Measurements from ENCODE around the gene SERF2.
"Not testable (repeated sequence)": the region's sequence is repeated elsewhere in the genome, so short reads cannot be mapped to it uniquely, and the experiment has no call there.

The SERF2 gene

DNA sequence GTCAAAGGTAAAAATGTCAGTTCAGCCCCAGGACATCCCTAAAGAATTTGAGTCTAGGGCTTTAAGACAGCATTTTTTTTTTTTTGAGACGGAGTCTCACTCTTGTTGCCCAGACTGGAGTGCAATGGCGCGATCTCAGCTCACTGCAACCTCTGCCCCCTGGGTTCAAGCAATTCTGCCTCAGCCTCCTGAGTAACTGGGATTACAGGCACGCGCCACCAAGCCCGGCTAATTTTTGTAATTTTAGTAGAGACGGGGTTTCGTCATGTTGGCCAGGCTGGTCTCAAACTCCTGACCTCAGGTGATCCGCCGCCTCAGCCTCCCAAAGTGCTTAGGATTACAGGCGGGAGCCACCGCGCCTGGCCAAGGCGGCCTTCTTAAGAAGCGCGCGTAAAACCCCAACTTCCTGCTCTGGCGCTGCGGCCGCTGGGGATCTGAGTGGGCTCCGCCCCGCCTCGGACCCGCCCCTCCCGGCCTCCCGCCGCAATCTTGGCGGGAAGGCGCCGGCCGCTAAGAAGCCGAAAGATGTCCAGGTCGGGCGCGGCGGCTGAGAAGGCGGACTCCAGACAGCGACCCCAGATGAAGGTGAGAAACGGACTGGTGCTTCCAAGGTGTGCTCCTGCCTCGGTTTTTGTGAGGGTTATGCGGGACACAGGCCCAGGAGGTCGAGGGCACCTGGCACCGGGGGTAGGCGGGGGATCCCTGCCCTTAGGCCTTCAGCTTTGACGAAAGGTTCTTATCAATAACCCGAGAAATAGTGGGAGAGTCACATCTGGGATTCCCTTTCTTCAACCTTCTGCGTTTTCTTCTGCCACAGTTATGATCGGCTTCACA is 34.6 kb downstream of the SERF2 start, which contains the start of gene WDR76:
TSS of gene WDR76 (plus strand) at position 495 of the 834 bp plus-strand sequence. CDS start at position 526, 31 bp downstream.
- DNase-seq (ENCODE audit: extremely low read depth in 1 of 2, low read depth in 1 of 2) = peak; percentile 7 to 57

DNA sequence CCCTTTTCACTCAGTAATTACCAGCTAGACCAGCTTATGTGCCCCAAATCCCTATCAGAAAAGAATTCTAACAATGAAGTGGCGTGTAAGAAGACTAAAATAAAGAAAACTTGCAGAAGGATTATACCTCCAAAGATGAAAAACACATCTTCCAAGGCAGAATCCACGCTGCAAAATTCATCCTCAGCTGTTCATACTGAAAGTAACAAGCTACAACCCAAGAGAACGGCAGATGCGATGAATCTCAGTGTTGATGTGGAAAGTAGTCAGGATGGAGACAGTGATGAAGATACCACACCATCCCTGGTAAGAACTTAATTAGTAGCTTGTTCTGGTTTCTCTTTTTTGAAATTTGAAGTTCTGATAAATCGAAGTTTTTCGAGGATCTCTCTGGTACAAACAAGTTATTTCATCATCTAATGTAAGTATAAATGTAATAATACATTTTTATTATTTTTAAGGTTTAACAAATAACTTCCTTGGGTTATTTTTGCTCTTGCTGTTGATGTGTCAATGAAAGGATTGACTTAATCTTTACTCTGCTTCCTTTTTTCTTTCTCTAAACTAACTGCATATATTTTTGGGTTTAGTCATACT is 36.0 kb downstream of the SERF2 start:
- DNase-seq (ENCODE audit: extremely low read depth in 1 of 2, low read depth in 1 of 2) = no peak

DNA sequence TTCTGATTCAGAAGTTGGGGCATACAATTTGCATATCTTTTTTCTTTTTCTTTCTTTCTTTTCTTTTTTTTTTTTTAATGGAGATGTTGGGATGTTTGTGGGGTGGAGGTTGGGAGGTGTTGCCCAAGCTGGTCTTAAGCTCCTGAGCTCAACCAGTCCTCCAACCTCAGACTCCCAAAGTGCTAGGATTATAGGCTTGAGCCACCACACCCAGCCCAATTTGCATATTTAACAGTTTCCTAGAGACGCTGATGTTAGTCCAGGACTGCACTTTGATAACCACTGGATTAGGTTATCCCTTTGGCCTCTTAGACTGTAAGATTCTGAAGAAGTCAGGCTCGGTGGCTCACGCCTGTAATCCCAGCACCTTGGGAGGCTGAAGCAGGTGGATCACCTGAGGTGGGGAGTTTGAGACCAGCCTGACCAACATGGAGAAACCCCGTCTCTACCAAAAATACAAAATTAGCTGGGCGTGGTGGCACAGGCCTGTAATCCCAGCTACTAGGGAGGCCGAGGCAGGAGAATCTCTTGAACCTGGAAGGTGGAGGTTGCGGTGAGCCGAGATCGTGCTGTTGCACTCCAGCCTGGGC is 37.9 kb downstream of the SERF2 start:
- DNase-seq (ENCODE audit: extremely low read depth in 1 of 2, low read depth in 1 of 2) = not testable (repeated sequence)

DNA sequence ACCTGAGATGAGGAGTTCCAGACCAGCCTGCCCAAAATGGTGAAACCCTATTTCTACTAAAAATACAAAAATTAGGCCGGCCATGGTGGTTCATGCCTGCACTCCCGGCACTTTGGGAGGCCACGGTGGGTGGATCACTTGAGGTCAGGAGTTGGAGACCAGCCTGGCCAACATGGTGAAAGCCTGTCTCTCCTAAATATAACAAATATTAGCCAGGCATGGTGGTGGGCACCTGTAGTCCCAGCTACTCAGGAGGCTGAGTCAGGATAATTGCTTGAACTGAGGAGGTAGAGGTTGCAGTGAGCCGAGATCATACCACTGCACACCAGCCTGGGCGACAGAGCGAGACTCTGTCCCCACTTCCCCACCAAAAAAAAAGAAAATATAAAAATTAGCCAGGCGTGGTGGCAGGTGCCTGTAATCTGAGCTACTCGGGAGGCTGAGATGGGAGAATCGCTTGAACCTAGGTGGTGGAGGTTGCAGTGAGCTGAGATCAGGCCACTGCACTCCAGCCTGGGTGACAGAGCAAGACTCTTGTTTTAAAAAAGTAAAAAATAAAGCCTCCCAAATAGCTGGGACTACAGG is 38.7 kb downstream of the SERF2 start:
- not testable (repeated sequence) for DNase-seq (ENCODE audit: extremely low read depth in 1 of 2, low read depth in 1 of 2)

DNA sequence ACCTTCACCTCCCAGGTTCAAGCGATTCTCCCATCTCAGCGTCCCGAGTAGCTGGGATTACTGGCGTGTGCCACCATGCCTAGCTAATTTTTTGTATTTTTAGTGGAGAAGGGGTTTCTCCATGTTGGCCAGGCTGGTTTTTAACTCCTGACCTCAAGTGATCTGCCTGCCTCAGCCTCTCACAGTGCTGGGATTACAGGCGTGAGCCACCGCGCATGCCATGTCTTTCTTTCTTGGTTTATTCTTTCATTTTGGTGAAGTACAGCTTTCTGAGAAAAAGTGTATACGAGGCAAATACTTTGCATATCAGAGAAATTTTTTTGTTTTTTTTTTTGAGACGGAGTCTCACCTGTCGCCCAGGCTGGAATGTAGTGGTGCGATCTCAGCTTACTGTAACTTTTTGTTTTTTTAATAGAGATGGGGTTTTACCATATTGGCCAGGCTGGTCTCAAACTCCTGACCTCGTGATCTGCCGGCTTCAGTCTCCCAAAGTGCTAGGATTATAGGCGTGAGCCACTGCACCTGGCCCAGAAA is 39.5 kb downstream of the SERF2 start:
- DNase-seq (ENCODE audit: extremely low read depth in 1 of 2, low read depth in 1 of 2) = not testable (repeated sequence)

DNA sequence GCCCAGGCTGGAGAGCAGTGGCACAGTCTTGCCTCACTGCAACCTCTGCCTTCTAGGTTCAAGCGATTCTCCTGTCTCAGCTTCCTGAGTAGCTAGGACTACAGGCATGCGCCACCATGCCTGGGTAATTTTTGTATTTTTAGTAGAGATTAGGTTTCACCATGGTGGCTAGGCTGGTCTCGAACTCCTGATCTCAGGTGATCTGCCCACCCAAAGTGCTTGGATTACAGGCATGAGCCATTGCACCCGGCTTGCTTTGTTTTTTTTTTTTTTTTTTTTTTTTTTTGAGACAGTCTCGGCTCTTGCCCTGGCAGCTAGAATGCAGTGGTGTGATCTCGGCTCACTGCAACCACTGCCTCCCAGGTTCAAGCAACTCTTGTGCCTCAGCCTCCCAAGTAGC is 40.4 kb downstream of the SERF2 start:
- DNase-seq (ENCODE audit: extremely low read depth in 1 of 2, low read depth in 1 of 2) = not testable (repeated sequence)

DNA sequence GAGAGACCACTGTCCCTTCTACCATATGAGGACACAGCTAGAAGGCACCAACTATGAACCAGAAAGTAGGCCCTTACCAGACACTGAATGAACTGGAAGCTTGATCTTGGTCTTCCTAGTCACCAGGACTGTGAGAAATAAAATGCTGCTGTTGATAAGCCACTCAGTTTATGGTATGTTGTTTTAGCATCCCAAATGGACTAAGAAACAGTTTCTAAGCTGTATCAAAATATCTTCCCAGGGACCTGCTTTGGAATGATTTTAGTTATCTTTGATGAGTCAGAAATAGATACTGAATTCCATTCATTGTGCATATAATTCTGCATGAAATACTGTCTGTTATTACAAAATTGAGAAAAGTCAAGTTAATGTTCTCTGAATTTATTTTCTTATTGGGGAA is 53.3 kb downstream of the SERF2 start:
- no peak for DNase-seq (ENCODE audit: extremely low read depth in 1 of 2, low read depth in 1 of 2)

Data from activated CD8-positive, alpha-beta memory T cell treated with anti-CD3 and anti-CD28 coated beads for 1 hour (primary cell).